ENCODE data around the gene MANEA. TPM values are rescaled to one million over a fixed set of nuclear protein-coding genes. Genes with fewer than 3 reads are reported as not detected.

MANEA gene
- total and polyA plus RNA-seq, 2 of the 4 experiments (the other 2 are of a cell fraction), result 3.9 to 9.0 TPM

DNA sequence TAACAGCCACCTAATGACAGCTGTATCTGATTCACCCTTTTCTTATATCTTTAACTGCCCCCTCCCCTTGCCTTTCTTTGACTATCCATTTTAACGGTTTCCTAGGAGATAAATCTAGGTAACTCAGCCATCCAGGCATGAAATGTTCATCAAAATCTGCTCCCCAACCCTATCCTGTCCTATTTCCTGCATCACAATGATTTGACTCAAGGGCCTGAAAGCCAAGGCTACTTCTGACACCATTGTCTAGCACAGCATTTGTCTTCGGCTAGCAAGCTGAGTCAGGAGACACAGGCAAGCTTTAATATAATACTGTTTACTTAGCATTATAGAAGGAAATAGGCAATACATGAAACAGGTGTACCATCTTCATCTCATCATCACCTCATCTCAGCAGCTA lies 31.6 kb upstream of the MANEA start:
- H3K4ac ChIP-seq (ENCODE audit: low read depth, low read length), result no peak overlapping the region
- dilution Hi-C loops (cut with HindIII; ENCODE audit: low sequenced_read_pairs, unreplicated experiment), result no loop called here
- intact Hi-C loops (cut with micrococcal nuclease), result no loop called here
- no peak overlapping the region for H3K56ac ChIP-seq (ENCODE audit: extremely low read depth, insufficient read depth, low read length)
- H3K36me3 ChIP-seq (ENCODE audit: control insufficient read depth, insufficient read depth, low read length), result no peaks in the 10 kb centered on the region
- no peak overlapping the region for H2BK5ac ChIP-seq (ENCODE audit: low read depth, low read length, poor library complexity, severe bottlenecking)
- no peak overlapping the region for H2BK120ac ChIP-seq (ENCODE audit: low read depth, low read length)
- H2AK9ac ChIP-seq (replicated peaks; ENCODE audit: low read depth, low read length, poor library complexity), result no peak overlapping the region
- no peak for DNase-seq
- no peak for ATAC-seq (ENCODE audit: low read depth)
- H3K23ac ChIP-seq (ENCODE audit: low read depth, low read length), result no peak overlapping the region
- H2AK5ac ChIP-seq (ENCODE audit: low read depth, low read length), result no peak overlapping the region
- no peak overlapping the region for H2BK20ac ChIP-seq (ENCODE audit: low read depth, low read length)
- 17% methylated on average over 1 of the region's 2 CpGs; no CpG with 5 or more reads in 1 of the 2 experiments for WGBS, 2 experiments (ENCODE audit: extremely low coverage in 2 of 2, insufficient read length in 1 of 2)
- no peaks in the 10 kb centered on the region for H3K27me3 ChIP-seq (ENCODE audit: control insufficient read depth, insufficient read depth, low read length)
- in situ Hi-C loops (cut with MboI; ENCODE audit: low sequenced_read_pairs), result no loop called here
- H3K4me2 ChIP-seq (ENCODE audit: low read depth, low read length), result no peak overlapping the region
- BruUV-seq (replicated peaks), result no TSS peak
- H3K14ac ChIP-seq (replicated peaks; ENCODE audit: low read depth, low read length), result no peak overlapping the region
- no peak for TF ChIP-seq NFE2L2 (IDR thresholded peaks at IDR 0.05; ENCODE audit: low read depth, low read length)
- TF ChIP-seq, protein P1, sequence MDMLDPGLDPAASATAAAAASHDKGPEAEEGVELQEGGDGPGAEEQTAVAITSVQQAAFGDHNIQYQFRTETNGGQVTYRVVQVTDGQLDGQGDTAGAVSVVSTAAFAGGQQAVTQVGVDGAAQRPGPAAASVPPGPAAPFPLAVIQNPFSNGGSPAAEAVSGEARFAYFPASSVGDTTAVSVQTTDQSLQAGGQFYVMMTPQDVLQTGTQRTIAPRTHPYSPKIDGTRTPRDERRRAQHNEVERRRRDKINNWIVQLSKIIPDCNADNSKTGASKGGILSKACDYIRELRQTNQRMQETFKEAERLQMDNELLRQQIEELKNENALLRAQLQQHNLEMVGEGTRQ (IDR thresholded peaks at IDR 0.05; ENCODE audit: low read depth, low read length), result no peak
- TF ChIP-seq RFX5 (IDR thresholded peaks at IDR 0.05; ENCODE audit: low read depth, low read length), result no peak
- no peak for TF ChIP-seq CEBPB (IDR thresholded peaks at IDR 0.05; ENCODE audit: low read depth, low read length)
- TF ChIP-seq RCOR1 (IDR thresholded peaks at IDR 0.05; ENCODE audit: insufficient replicate concordance, low read length), result no peak
- TF ChIP-seq FOS (IDR thresholded peaks at IDR 0.05; ENCODE audit: low read depth, low read length), result no peak
- no peak for TF ChIP-seq MXI1 (IDR thresholded peaks at IDR 0.05; ENCODE audit: borderline replicate concordance, low read depth, low read length)
- no peak for TF ChIP-seq BHLHE40 (IDR thresholded peaks at IDR 0.05; ENCODE audit: low read depth, low read length)
- H4K8ac ChIP-seq (ENCODE audit: low read depth in 2 of 2, low read length in 2 of 2), result no peak overlapping the region
- no peak overlapping the region for H2BK15ac ChIP-seq (ENCODE audit: low read depth, low read length)
- ChIA-PET CTCF (no interaction called here), POLR2A (ENCODE audit: unreplicated experiment) (no interaction called here)
- H3K4me3 ChIP-seq (ENCODE audit: insufficient read depth, low read depth, low read length), result no peak overlapping the region
- H3K9me3 ChIP-seq (ENCODE audit: control insufficient read depth, insufficient read depth, low read length), result no peaks in the 10 kb centered on the region
- no peaks in the 10 kb centered on the region for H3K9me1 ChIP-seq (ENCODE audit: insufficient read depth, low read length)
- no peaks in the 10 kb centered on the region for H3K4me1 ChIP-seq (ENCODE audit: control insufficient read depth, insufficient read depth, low read length)
- H2AFZ ChIP-seq (replicated peaks; ENCODE audit: low read length, poor library complexity), result no peak overlapping the region
- H3K18ac ChIP-seq (ENCODE audit: low read depth, low read length), result no peak overlapping the region
- no peak overlapping the region for H3K9ac ChIP-seq (ENCODE audit: low read depth, low read length)
- no peak overlapping the region for H3K27ac ChIP-seq (ENCODE audit: insufficient read depth, low read length)
- H4K91ac ChIP-seq (ENCODE audit: insufficient read depth, low read depth, low read length), result no peak overlapping the region
- H4K5ac ChIP-seq (ENCODE audit: low read depth, low read length), result no peak overlapping the region
- H4K20me1 ChIP-seq (ENCODE audit: insufficient read depth, low read length), result no peaks in the 10 kb centered on the region
- no peaks in the 10 kb centered on the region for H3K79me1 ChIP-seq (ENCODE audit: low read depth in 1 of 2, low read length in 2 of 2)

All from IMR-90 (cell line).